GM12891 (cell line): Measurements from ENCODE around the gene TAF8.

Experiments
- DNase-seq: peaks from one replicate; pipeline ENCODE4 v3.0.0; 2011; ENCODE audit warnings: low spot score; ENCODE audit not compliant: insufficient read length
- FAIRE-seq: peaks from 2 replicates; lab custom pipeline; 2011; peaks lifted over from hg19 to GRCh38; lab: Jason Lieb, UNC
- PAX5 ChIP-seq: IDR thresholded peaks from 2 replicates; pipeline ENCODE4 v1.6.1; 2011; ENCODE audit warnings: low read length, moderate library complexity, mild to moderate bottlenecking; ENCODE audit not compliant: insufficient read depth, severe bottlenecking
- POLR2A ChIP-seq: IDR thresholded peaks from 2 replicates; pipeline ENCODE4 v1.6.1; 2011; ENCODE audit warnings: low read depth, low read length, control low read depth
- POLR2AphosphoS5 ChIP-seq: IDR thresholded peaks from 2 replicates; pipeline ENCODE4 v1.6.1; 2011; ENCODE audit warnings: low read depth, low read length, control low read depth
- POU2F2 ChIP-seq: IDR thresholded peaks from 2 replicates; pipeline ENCODE4 v1.6.1; 2011; ENCODE audit warnings: low read depth, mild to moderate bottlenecking, control low read depth, low read length, moderate library complexity
- SPI1 ChIP-seq: IDR thresholded peaks from 2 replicates; pipeline ENCODE4 v1.6.1; 2011; ENCODE audit warnings: low read depth, low read length, control low read depth
- TAF1 ChIP-seq: IDR thresholded peaks from 2 replicates; pipeline ENCODE4 v1.6.1; 2011; ENCODE audit warnings: low read depth, low read length, control low read depth

The TAF8 gene

DNA sequence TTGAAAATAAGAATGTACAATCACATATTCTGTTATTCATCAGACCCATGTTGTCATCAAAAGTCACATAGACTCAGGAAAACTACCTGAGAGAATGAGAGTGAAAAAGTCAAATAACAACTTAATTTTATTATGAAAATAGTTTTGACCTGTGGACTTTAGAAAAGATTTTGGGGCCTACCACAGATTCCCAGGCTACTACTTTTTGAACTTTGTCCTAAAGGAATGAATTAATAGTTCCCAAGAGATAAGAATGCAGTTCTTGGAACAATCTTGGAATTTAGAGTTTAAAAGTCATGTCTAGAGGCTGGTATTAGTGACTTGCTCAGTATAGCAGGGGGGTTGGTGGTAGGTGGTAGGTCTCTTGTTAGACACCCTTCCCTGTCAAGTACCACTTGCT, 3.3 kb downstream of the TAF8 start:
- DNase-seq = no peak
- no peak for TF ChIP-seq POLR2A
- TF ChIP-seq SPI1 = no peak
- TF ChIP-seq POLR2AphosphoS5 = no peak
- TF ChIP-seq PAX5 = no peak
- no peak for TF ChIP-seq POU2F2
- TF ChIP-seq TAF1 = no peak
- FAIRE-seq = no peak

DNA sequence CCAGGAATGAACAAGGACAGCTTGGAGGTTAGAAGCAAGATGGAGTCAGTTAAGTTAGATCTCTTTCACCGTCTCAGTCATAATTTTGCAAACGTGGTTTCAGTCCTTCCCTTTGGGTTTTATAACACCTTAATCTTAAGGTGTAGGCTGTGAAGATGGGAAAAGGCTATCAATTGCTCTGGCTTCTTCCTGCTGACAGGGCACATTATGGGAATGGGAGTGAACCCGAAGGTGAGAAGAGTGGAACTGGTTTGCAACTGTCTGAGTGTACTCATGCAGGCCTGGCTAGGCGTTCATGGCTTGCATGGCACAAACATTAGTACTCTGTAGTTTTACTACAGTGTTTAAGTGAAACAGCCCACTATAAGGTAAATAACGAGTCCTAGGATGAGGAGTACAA, 9.4 kb downstream of the TAF8 start:
- DNase-seq (no peak), FAIRE-seq (no peak)
- TF ChIP-seq SPI1 (no peak), POLR2AphosphoS5 (no peak), PAX5 (no peak), TAF1 (no peak), POLR2A (no peak), POU2F2 (no peak)

DNA sequence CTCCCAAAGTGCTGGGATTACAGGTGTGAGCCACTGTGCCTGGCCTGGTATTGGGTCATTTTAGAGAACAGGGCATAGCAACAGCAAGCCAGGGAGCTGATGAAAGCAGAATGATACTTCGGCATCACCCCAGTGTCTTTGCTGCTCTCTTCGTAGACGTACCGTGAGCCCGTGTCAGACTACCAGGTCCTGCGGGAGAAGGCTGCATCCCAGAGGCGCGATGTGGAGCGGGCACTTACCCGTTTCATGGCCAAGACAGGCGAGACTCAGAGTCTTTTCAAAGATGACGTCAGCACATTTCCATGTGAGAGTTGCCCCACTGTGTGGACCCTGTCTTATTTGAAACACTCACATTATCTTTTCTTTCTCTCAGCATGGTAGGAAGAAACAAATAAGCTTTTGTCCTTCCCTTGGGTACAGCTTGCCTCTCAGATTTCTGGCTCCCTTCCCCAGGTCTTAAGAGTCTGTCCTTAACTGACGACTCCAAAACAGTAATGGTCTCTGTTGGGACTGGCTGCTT, 15.9 kb downstream of the TAF8 start:
- no peak for TF ChIP-seq POLR2AphosphoS5
- TF ChIP-seq POU2F2 = no peak
- TF ChIP-seq POLR2A = no peak
- no peak for TF ChIP-seq PAX5
- no peak for TF ChIP-seq SPI1
- TF ChIP-seq TAF1 = no peak
- no peak for DNase-seq
- no peak for FAIRE-seq

- TF ChIP-seq SPI1 (no peak), POLR2AphosphoS5 (no peak), POU2F2 (no peak), PAX5 (no peak), TAF1 (no peak)
- no peak for DNase-seq
- FAIRE-seq = no peak
These were observed 17.8 kb downstream of the TAF8 start for GRCh38 chr6:42068173-42068572.

DNA sequence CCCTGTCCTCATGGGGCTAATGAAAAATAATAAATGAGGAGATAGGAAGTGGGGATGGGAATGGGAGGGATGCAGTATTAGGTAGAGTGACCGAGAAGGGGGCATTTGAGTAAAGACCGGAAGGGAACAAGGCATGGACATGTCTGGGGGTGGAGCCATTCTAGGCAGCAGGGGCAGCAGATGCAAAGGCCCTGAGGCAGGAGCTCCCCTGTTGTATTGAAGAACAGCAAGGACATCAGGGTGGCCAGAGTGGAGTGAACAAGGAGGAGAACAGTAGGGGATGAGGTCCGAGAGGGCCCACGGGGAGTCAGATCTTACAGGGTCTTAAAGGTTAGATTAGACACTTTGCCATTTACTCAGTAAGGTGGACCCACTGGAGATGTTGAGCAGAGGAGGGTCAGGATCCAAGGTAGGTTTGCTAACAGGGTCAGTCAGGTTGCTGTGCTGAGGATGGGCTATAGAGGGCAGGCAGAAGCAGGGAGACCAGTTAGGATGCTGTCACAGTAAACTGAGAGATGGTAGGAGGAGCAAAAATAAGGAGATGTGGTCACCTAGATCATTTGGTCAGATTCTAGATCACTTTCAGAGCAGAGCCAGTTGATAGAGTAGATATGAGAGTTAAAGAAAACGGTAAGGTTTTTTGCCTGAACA, 18.7 kb downstream of the TAF8 start:
- TF ChIP-seq POLR2A (no peak), POU2F2 (no peak), TAF1 (no peak), SPI1 (no peak), PAX5 (no peak), POLR2AphosphoS5 (no peak)
- DNase-seq (no peak), FAIRE-seq (no peak)

DNA sequence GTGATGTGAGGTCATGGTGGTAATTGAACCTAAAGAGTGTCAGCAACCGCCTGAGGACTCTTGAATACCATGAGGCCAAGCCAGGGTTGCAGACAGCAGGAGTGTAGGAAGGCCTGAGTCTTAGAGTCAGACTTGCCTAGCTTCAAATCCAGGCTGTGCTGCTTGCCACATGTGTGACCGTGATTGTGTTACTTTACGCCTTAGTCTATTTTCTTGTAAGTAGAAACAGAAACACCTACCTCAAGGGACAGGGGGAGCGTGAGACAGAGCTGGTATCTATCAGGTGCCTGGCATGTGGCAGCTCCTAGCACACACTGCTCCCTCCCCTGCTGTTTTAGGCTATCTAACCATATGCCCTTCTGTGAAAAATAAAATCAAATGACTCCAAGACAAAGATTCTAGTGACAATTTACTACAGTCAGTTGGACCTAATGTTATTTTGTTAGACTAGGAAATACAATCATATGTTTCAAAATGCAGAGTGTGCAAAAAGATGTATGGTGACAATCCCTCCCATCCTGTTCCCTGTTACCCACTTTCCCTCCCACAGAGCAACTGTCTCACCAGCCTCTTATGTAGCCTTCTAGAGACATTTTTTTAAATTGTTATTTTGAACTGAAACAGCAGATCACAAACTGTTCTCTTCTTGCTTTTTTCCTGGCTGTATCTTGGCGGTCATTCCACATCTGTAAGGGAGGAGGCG, 21.7 kb downstream of the TAF8 start:
- no peak for DNase-seq
- TF ChIP-seq SPI1 (no peak), TAF1 (no peak), POLR2AphosphoS5 (no peak), POU2F2 (no peak), POLR2A (no peak), PAX5 (no peak)
- no peak for FAIRE-seq

DNA sequence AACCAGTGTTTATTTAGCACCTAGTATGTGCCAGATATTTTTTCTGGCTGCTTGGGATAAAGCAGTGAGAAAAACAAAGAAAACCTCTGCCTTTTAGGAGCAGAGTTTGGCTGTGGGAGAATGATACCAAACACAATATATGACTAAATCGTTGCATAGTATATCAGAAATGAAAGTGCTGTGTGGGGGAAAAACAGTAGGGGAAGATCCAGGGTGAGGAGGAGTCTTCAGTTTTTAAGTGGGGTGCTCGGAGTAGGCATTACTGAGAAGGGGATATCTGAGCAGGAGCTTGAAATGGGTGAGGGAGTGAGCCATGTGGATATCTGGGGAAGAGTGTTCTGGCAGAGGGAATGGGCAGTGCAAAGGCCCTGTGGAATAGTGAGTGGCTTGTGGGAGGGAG, 23.0 kb downstream of the TAF8 start:
- DNase-seq (no peak), FAIRE-seq (no peak)
- TF ChIP-seq POU2F2 = no peak
- TF ChIP-seq PAX5 = no peak
- TF ChIP-seq SPI1 = no peak
- no peak for TF ChIP-seq POLR2A
- no peak for TF ChIP-seq POLR2AphosphoS5

DNA sequence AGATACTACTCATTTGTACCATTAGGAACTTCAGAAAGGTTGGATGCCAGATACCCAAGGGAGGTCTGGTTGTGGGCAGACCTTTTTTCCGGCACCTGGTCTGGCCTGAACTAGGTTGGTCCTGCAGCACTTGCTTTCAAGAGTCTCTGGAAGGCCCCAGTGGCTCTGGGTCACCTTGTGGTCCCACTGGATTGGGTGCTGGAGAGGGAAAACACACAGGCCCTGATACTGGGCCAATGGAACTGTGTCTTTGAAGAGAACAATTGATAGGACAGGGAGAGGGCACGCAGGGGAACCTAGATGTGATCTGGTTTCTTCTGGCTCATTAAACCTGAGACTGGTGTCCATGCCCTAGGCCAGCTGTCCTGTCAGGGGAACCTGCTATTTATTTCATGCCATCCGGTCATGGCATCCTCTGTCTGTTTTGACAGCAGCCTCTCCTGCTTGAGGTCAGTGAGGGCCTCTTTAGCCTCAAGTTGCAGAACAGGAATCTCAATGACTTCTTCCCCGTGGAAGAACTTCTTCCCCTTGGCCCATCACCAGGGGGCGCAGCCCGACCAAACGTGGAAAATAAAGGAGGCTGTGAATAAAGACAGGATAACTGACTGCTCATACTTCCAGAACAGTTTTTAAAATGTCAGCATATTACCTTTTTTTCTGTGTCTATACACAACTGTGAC, 25.0 kb downstream of the TAF8 start:
- no peak for TF ChIP-seq POLR2A
- TF ChIP-seq TAF1 = no peak
- TF ChIP-seq POU2F2 = no peak
- no peak for TF ChIP-seq PAX5
- TF ChIP-seq SPI1 = no peak
- TF ChIP-seq POLR2AphosphoS5 = no peak
- peak; percentile 48 for DNase-seq
- peak; percentile 81 for FAIRE-seq

- DNase-seq (no peak), FAIRE-seq (no peak)
- TF ChIP-seq POU2F2 (no peak), PAX5 (no peak), SPI1 (no peak), TAF1 (no peak), POLR2A (no peak), POLR2AphosphoS5 (no peak)
These were observed 28.1 kb downstream of the TAF8 start for GRCh38 chr6:42078386-42078785.

DNA sequence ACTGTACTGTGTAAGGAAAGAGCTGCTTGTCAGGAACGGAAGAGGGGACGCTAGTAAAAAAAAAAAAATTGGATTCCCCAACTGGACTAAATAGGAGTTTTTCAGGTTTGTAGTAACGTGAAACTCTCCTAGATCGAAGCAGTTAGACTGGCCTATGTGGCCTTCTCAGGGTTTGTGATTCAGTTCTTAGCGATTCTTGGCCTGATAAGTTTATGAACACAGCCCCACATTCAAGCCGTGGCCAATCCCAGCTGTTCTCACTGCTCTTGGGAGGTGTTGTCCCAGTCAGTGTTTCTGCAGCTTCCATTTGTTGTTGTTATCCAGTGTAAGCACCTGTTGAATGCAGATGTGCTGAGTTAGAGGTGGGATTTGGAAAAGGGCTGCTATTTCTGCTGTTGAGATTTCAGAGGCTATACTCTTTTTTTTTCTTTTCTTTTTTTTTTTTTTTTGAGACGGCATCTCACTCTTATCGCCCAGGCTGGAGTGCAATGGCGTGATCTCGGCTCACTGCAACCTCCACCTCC, 29.7 kb downstream of the TAF8 start:
- DNase-seq = no peak
- TF ChIP-seq TAF1 (no peak), PAX5 (no peak), POU2F2 (no peak)
- no peak for FAIRE-seq

DNA sequence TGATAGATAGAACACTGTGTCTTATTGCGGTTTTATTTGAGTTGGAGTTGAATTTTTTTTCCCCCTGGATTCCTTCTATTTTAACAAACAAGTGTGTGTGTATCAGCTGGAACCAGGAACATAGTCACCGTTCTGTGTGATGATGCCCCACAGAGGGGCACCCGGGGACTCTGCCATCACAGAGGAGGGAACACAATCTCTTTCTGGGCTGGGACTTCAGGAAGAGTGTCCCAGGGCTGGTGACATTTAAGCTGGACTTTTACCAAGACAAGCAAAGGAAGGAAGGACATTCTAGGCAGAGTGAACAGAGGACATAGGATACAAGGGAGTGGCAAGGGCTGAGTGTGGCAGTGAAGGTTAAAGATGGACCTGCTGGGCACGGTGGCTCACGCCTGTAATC, 33.2 kb downstream of the TAF8 start:
- TF ChIP-seq POU2F2 (no peak), POLR2AphosphoS5 (no peak), PAX5 (no peak), TAF1 (no peak), SPI1 (no peak), POLR2A (no peak)
- DNase-seq (no peak), FAIRE-seq (no peak)
